RWPE1 (cell line): ENCODE data around the gene ARRDC1.

ENCODE experiments used
- CTCF ChIA-PET: fragments of 350-600 bp; sonication (Branson Sonifier 250); formaldehyde crosslinking; extraction: SDS; loops from one replicate; lab custom pipeline; 2021; lab: Yijun Ruan, JAX
- POLR2A ChIA-PET: fragments of 400-600 bp; formaldehyde crosslinking; extraction: SDS; loops from one replicate; lab custom pipeline; 2020; ENCODE audit warnings: antibody characterized with exemption; ENCODE audit not compliant: low non-redundant PET; lab: Yijun Ruan, JAX
- DNase-seq: peaks from one replicate; pipeline ENCODE4 v3.0.0; 2012; ENCODE audit warnings: low spot score
- H3K27ac ChIP-seq: fragments of 450-650 bp; 2 replicates; pipeline ENCODE4 v1.5.1; 2017
- TF ChIP-seq, protein P1 (sequence below): fragments of 450-650 bp; conservative IDR thresholded peaks from 2 replicates; pipeline ENCODE4 v1.5.1; 2017; ENCODE audit warnings: low read depth, mild to moderate bottlenecking

Gene ARRDC1

GRCh38 chr9:137647096-137647714 lies 41.7 kb downstream of the ARRDC1 start:
- DNase-seq: no peak
- POLR2A ChIA-PET: no interaction called here
- CTCF ChIA-PET: interaction anchor here (0.9 kb wide), 1 partner anchor 15 kb away, joined by 7 read pairs; no protein-coding TSS in a partner anchor

DNA sequence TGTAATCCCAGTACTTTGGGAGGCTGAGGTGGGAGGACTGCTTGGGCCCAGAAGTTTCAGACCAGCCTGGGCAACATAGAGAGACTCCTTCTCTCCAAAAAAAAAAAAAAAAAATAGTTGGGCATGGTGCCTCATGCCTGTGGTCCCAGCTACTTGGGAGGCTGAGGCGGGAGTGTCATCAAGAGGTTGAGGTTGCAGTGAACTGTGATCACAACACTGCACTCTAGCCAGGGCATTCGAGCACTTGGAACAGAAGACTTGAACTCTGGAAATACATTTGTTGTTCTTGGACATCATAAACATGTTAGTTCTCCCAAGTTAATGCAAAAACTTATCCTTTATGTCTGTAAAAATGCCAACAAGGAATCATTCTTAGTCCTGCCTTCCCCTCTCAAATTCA lies 42.9 kb downstream of the ARRDC1 start:
- CTCF ChIA-PET: interaction anchor here (0.9 kb wide), 1 partner anchor 16 kb away, joined by 7 read pairs; no protein-coding TSS in a partner anchor
- POLR2A ChIA-PET: interaction anchor here (0.6 kb wide), 1 partner anchor 218 kb away, joined by 4 read pairs; no protein-coding TSS in a partner anchor
- H3K27ac ChIP-seq: no peak overlapping the region
- TF ChIP-seq, protein P1, sequence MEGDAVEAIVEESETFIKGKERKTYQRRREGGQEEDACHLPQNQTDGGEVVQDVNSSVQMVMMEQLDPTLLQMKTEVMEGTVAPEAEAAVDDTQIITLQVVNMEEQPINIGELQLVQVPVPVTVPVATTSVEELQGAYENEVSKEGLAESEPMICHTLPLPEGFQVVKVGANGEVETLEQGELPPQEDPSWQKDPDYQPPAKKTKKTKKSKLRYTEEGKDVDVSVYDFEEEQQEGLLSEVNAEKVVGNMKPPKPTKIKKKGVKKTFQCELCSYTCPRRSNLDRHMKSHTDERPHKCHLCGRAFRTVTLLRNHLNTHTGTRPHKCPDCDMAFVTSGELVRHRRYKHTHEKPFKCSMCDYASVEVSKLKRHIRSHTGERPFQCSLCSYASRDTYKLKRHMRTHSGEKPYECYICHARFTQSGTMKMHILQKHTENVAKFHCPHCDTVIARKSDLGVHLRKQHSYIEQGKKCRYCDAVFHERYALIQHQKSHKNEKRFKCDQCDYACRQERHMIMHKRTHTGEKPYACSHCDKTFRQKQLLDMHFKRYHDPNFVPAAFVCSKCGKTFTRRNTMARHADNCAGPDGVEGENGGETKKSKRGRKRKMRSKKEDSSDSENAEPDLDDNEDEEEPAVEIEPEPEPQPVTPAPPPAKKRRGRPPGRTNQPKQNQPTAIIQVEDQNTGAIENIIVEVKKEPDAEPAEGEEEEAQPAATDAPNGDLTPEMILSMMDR: no peak
- no peak for DNase-seq

More at GRCh38 chr9:137647096-137647714, 41.7 kb downstream of the ARRDC1 start:
- TF ChIP-seq, protein P1: no peak
- H3K27ac ChIP-seq: no peak overlapping the region

DNA sequence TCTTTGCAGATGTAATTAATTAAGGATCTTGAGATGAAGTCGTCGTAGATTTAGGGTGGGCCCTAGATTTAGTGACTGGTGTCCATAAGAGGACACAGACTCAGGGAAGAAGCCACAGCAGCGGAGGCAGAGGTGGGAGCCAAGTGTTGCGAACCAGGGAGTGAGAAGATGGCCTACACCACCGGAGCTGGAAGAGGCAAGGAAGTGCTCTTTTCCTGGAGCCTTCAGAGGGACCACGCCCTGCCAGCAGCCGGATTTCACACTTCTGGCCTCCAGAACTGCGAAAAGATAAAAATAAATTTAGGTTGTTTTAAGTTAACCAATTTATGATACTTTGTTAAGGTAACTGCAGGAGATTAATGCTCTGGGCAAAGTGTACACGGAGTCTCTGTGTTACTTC lies 44.1 kb downstream of the ARRDC1 start:
- no peak overlapping the region for H3K27ac ChIP-seq
- TF ChIP-seq, protein P1: no peak
- CTCF ChIA-PET: no interaction called here
- POLR2A ChIA-PET: no interaction called here
- DNase-seq: no peak

DNA sequence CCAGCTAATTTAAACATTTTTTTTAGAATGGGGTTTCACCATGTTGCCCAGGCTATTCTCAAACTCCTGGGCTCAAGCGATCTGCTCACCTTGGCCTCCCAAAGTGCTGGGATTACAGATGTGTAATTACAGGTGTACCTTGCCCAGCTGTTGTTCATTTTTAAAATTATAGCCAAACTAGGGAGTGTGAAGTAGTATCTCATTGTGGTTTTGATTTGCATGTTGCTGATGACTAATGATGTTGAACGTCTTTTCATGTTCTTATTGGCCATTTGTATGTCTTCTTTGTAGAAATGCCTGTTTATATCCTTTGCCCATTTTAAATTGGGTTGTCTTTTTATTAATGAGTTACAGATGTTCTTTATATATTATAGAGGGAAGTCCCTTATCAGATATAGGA lies 44.8 kb downstream of the ARRDC1 start:
- no peak overlapping the region for H3K27ac ChIP-seq
- POLR2A ChIA-PET: no interaction called here
- TF ChIP-seq, protein P1: no peak
- DNase-seq: no peak
- CTCF ChIA-PET: no interaction called here

GRCh38 chr9:137650779-137651178 lies 45.3 kb downstream of the ARRDC1 start:
- POLR2A ChIA-PET: no interaction called here
- TF ChIP-seq, protein P1: no peak
- H3K27ac ChIP-seq: no peak overlapping the region
- CTCF ChIA-PET: no interaction called here
- DNase-seq: no peak

- no peak for DNase-seq
- ChIA-PET CTCF (interaction anchor here (0.7 kb wide), 1 partner anchor 144 kb away, joined by 4 read pairs; no protein-coding TSS in a partner anchor), POLR2A (no interaction called here)
- no peak overlapping the region for H3K27ac ChIP-seq
- TF ChIP-seq, protein P1: no peak
Observed at GRCh38 chr9:137656416-137656815, 50.9 kb downstream of the ARRDC1 start.
